Thyroid gland (tissue), 4 donors: ENCODE results near the gene CAPZA3. TPM values are rescaled to one million over a fixed set of nuclear protein-coding genes. Genes with fewer than 3 reads are reported as not detected.
"Not testable (repeated sequence)": the region's sequence is repeated elsewhere in the genome, so short reads cannot be mapped to it uniquely, and the experiment has no call there.

Experiments used
- DNase-seq, 2 donors: peaks; one replicate each; pipeline ENCODE4 v3.0.0-alpha.2; 2019
- H3K27ac ChIP-seq, 3 donors: fragments of 200-600 bp; sonication (generic); 1 replicate in 2 of 3; 2 replicates in 1 of 3; pipeline ENCODE4 v1.5.1; 2016 to 2019; ENCODE audit warnings: mild to moderate bottlenecking in 1 of 3, moderate library complexity in 1 of 3
- H3K27me3 ChIP-seq: fragments of 200-600 bp; sonication (generic); one replicate; pipeline ENCODE4 v1.5.1; 2019
- H3K36me3 ChIP-seq, 2 donors: fragments of 200-600 bp; sonication (generic); one replicate each; pipeline ENCODE4 v1.5.1; 2016 to 2019
- H3K4me1 ChIP-seq, 2 donors: fragments of 200-600 bp; sonication (generic); one replicate each; pipeline ENCODE4 v1.5.1; 2017 to 2019
- H3K4me3 ChIP-seq, 3 donors: fragments of 200-600 bp; sonication (generic); replicated peaks in 1 of 3; 1 replicate in 2 of 3; 2 replicates in 1 of 3; pipeline ENCODE4 v1.5.1; 2016; ENCODE audit warnings: mild to moderate bottlenecking in 1 of 3
- H3K9me3 ChIP-seq: fragments of 200-600 bp; sonication (generic); one replicate; pipeline ENCODE4 v1.5.1; 2017
- CTCF ChIP-seq, 6 experiments: fragments of 200-600 bp in 3 of 6; fragments of 450-650 bp in 3 of 6; sonication (generic) in 3 of 6; IDR thresholded peaks; one replicate each; pipeline ENCODE4 v1.5.1; 2016 to 2019; ENCODE audit warnings: antibody characterized with exemption in 6 of 6, mild to moderate bottlenecking in 2 of 6, inconsistent platforms in 1 of 6, moderate library complexity in 1 of 6
- POLR2A ChIP-seq, 2 donors: fragments of 450-650 bp; IDR thresholded peaks; one replicate each; pipeline ENCODE4 v1.6.1; 2017; ENCODE audit warnings: antibody characterized with exemption in 2 of 2, mild to moderate bottlenecking in 2 of 2, moderate library complexity in 1 of 2
- WGBS, 2 donors: methylation state at CpG; one replicate each; pipeline ENCODE4 v1.1.5; 2017; 5-methylcytosine and 5-hydroxymethylcytosine counted together
- intact Hi-C: fragments of 100-400 bp; cut with DNase I; formaldehyde crosslinking; loops from one replicate; pipeline ENCODE4 v1.15.1; 2023
- total RNA-seq, 4 donors: library from RNA; depleted of rRNA; stranded (reverse); fragments of >200 nt; gene quantifications; one replicate each; pipeline ENCODE4 v1.2.3, GENCODE V29; 2016

CAPZA3 gene
- total RNA-seq: under 1 TPM in 1 of 4 donors, not detected in 3; 0.40 TPM

DNA sequence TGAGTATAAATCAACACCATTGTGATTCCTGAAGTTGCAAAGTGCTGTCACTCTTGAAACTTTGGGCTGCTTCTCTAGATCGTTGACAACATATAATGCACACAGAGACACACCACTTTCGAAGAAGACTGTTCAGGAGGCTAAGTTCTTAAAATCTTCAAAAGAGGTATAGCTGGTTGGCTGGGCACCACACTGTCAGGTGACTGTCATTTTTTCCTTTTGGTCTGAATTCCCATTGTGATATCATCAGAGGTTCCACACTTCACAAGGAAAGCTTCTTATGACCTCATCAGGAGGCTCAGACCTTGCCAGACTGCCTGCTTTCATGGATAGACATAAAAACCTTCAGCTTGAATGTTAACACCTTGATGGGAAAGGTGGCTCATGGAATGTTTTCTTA lies at the start of gene CAPZA3, which contains the start of gene PLCZ1:
CAPZA3 (plus strand) TSS at position 301 of the 400 bp plus-strand sequence. CDS start 150 bp downstream, outside the sequence.
PLCZ1 (minus strand) TSS at position 194 of the 400 bp plus-strand sequence. CDS start 641 bp downstream, outside the sequence.
- WGBS, 2 donors: 56 to 66% methylated on average over 2 of the region's 2 CpGs
- DNase-seq: no peak
- no peak for TF ChIP-seq POLR2A (IDR thresholded peaks at IDR 0.05)
- TF ChIP-seq CTCF (IDR thresholded peaks at IDR 0.05): no peak

DNA sequence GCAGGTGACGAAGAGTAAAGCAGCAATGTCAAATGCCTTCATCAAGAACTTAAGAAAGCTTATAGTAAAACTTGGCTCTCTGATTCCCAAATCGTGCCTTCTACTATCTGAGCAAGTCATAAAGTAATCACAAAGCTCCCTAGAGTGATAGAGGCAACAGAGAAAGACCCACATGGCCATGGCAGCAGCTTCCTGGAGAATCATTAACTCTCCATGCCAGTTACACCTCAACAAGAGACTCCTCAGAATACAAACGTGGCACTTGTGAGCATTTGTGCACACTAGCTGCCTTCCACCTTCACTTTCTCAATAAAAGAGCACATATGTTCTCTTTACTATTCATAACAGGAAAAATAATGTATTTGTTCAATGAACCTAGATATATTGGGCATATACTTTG lies 48.1 kb upstream of the CAPZA3 start:
- TF ChIP-seq POLR2A (IDR thresholded peaks at IDR 0.05): no peak
- no peak for TF ChIP-seq CTCF (IDR thresholded peaks at IDR 0.05)
- no peak overlapping the region for H3K27ac ChIP-seq
- H3K9me3 ChIP-seq: no peaks in the 10 kb centered on the region
- intact Hi-C loops: no loop called here
- 78 to 79% methylated on average over 3 of the region's 3 CpGs for WGBS, 2 donors
- no peaks in the 10 kb centered on the region for H3K36me3 ChIP-seq
- no peaks in the 10 kb centered on the region for H3K27me3 ChIP-seq
- DNase-seq: no peak
- no peak overlapping the region for H3K4me3 ChIP-seq
- no peaks in the 10 kb centered on the region for H3K4me1 ChIP-seq

More for the DNA sequence above, at the start of gene CAPZA3, which contains the start of gene PLCZ1:
- H3K36me3 ChIP-seq: no peaks in the 10 kb centered on the region
- H3K4me3 ChIP-seq: no peak within 1 kb of the TSS
- H3K27ac ChIP-seq: no peak within 1 kb of the TSS
- no peaks in the 10 kb centered on the region for H3K27me3 ChIP-seq
- H3K4me1 ChIP-seq: no peaks in the 10 kb centered on the region
- no peaks in the 10 kb centered on the region for H3K9me3 ChIP-seq
- intact Hi-C loops: no loop called here

- no peaks in the 10 kb centered on the region for H3K9me3 ChIP-seq
- intact Hi-C loops: no loop called here
- no peaks in the 10 kb centered on the region for H3K4me1 ChIP-seq
- no peaks in the 10 kb centered on the region for H3K27me3 ChIP-seq
- no peak overlapping the region for H3K4me3 ChIP-seq
- no peaks in the 10 kb centered on the region for H3K36me3 ChIP-seq
- DNase-seq: no peak
- H3K27ac ChIP-seq: no peak overlapping the region
- TF ChIP-seq POLR2A (IDR thresholded peaks at IDR 0.05) (no peak), CTCF (IDR thresholded peaks at IDR 0.05) (no peak)
- WGBS, 2 donors: 91 to 93% methylated on average over 4 of the region's 4 CpGs
Observed at GRCh38 chr12:18690653-18691052, 47.3 kb upstream of the CAPZA3 start.

GRCh38 chr12:18693986-18694385 lies 43.9 kb upstream of the CAPZA3 start:
- H3K27ac ChIP-seq, DNase-seq, H3K27me3 ChIP-seq, H3K4me3 ChIP-seq, H3K4me1 ChIP-seq, H3K36me3 ChIP-seq, H3K9me3 ChIP-seq, intact Hi-C loops: not testable (repeated sequence)
- WGBS, 2 donors: 91 to 92% methylated on average over 5 of the region's 5 CpGs

DNA sequence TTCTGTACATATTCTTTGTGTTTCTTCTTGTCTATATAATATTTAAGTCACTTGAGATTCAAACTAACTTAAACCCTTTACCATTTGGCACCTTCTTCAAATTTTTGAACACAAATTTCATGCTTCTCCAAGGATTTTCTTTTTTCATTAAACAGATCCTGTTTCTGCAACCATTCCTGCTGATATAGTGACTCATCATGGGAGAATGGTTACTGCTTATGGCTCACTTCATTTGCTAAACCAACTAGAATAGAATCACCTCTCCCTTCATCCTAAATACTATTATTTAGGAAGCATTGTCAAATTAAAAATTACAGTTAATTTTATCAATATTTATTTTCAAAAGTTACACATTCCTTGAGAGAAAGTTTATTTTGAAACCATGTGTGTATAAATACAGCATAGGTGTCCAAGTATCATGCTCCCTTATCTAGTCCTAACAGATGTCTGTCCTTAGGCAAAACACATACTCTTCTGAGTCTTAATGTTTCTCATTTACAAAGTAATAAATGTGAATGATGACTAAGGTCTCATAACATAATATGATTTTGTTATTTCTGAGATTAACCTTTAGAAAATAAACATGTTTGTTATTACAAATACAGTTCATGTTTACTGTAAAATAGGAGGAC lies 40.8 kb upstream of the CAPZA3 start:
- intact Hi-C loops: no loop called here
- Histone ChIP-seq H3K4me1 (no peaks in the 10 kb centered on the region), H3K36me3 (no peaks in the 10 kb centered on the region), H3K4me3 (no peak overlapping the region), H3K27me3 (no peaks in the 10 kb centered on the region), H3K9me3 (no peaks in the 10 kb centered on the region), H3K27ac (no peak overlapping the region)
- TF ChIP-seq POLR2A (IDR thresholded peaks at IDR 0.05) (no peak), CTCF (IDR thresholded peaks at IDR 0.05) (no peak)
- no peak for DNase-seq
